ENCODE measurements around the gene FBH1. TPM values are rescaled to one million over a fixed set of nuclear protein-coding genes. Genes with fewer than 3 reads are reported as not detected.

The FBH1 gene
- polyA plus RNA-seq, 1 donor from 2014 or later: 41.1 TPM

- Histone ChIP-seq H3K36me3 (ENCODE audit: insufficient read depth, low read length) (no peaks in the 10 kb centered on the region), H4K20me1 (ENCODE audit: insufficient read depth) (no peaks in the 10 kb centered on the region), H3K27ac (ENCODE audit: low read length) (no peak overlapping the region), H3K9me3 (ENCODE audit: low read length) (no peaks in the 10 kb centered on the region), H3K4me3 (ENCODE audit: low read length) (no peak overlapping the region), H3K9me2 (ENCODE audit: insufficient read depth, low read length) (no peaks in the 10 kb centered on the region), H3K9ac (ENCODE audit: low read length) (no peak overlapping the region), H2AFZ (ENCODE audit: low read depth, low read length) (no peak overlapping the region), H3F3A (ENCODE audit: insufficient read depth, low read length, poor library complexity, severe bottlenecking) (no peaks in the 10 kb centered on the region), H3K27me3 (ENCODE audit: insufficient read depth, low read depth, low read length) (no peaks in the 10 kb centered on the region), H3K79me2 (replicated peaks; ENCODE audit: insufficient read depth, low read length) (no peaks in the 10 kb centered on the region), H3K4me2 (ENCODE audit: low read length) (no peak overlapping the region)
- no peak for TF ChIP-seq EP300 (conservative IDR thresholded peaks at IDR 0.05; ENCODE audit: poor library complexity, severe bottlenecking)
- no peak for TF ChIP-seq SMC3 (conservative IDR thresholded peaks at IDR 0.05; ENCODE audit: poor library complexity)
- no peak for TF ChIP-seq MXI1 (conservative IDR thresholded peaks at IDR 0.05; ENCODE audit: poor library complexity, severe bottlenecking)
- no peak for TF ChIP-seq POLR2AphosphoS5 (IDR thresholded peaks at IDR 0.05)
- no peak for TF ChIP-seq RAD21 (conservative IDR thresholded peaks at IDR 0.05)
Observed at GRCh38 chr10:5942474-5942873, 52.4 kb downstream of the FBH1 start.

- Histone ChIP-seq H3F3A (ENCODE audit: insufficient read depth, low read length, poor library complexity, severe bottlenecking) (no peaks in the 10 kb centered on the region), H3K9me3 (ENCODE audit: low read length) (no peaks in the 10 kb centered on the region), H3K4me3 (ENCODE audit: low read length) (no peak overlapping the region), H3K4me2 (ENCODE audit: low read length) (no peak overlapping the region), H3K9ac (ENCODE audit: low read length) (no peak overlapping the region), H3K9me2 (ENCODE audit: insufficient read depth, low read length) (no peaks in the 10 kb centered on the region), H3K27ac (ENCODE audit: low read length) (no peak overlapping the region), H2AFZ (ENCODE audit: low read depth, low read length) (no peak overlapping the region), H4K20me1 (ENCODE audit: insufficient read depth) (no peaks in the 10 kb centered on the region), H3K36me3 (ENCODE audit: insufficient read depth, low read length) (no peaks in the 10 kb centered on the region), H3K79me2 (replicated peaks; ENCODE audit: insufficient read depth, low read length) (no peaks in the 10 kb centered on the region), H3K27me3 (ENCODE audit: insufficient read depth, low read depth, low read length) (no peaks in the 10 kb centered on the region)
- no peak for TF ChIP-seq REST (IDR thresholded peaks at IDR 0.05; ENCODE audit: borderline replicate concordance)
Observed at GRCh38 chr10:5943536-5943935, 53.5 kb downstream of the FBH1 start.

GRCh38 chr10:5944389-5945189, 54.5 kb downstream of the FBH1 start:
- no peak overlapping the region for H3K9ac ChIP-seq (ENCODE audit: low read length)
- H3F3A ChIP-seq (ENCODE audit: insufficient read depth, low read length, poor library complexity, severe bottlenecking): no peaks in the 10 kb centered on the region
- no peak for TF ChIP-seq RAD21 (conservative IDR thresholded peaks at IDR 0.05)
- no peak for TF ChIP-seq MXI1 (conservative IDR thresholded peaks at IDR 0.05; ENCODE audit: poor library complexity, severe bottlenecking)
- TF ChIP-seq EZH2 (IDR thresholded peaks at IDR 0.05; ENCODE audit: borderline replicate concordance, insufficient read depth, low read length, poor library complexity, severe bottlenecking): no peak
- TF ChIP-seq TAF1 (IDR thresholded peaks at IDR 0.05; ENCODE audit: low read depth): no peak
- TF ChIP-seq POLR2AphosphoS5 (IDR thresholded peaks at IDR 0.05): no peak
- TF ChIP-seq SMC3 (conservative IDR thresholded peaks at IDR 0.05; ENCODE audit: poor library complexity): no peak
- TF ChIP-seq REST (IDR thresholded peaks at IDR 0.05; ENCODE audit: borderline replicate concordance): no peak
- no peak overlapping the region for H3K4me2 ChIP-seq (ENCODE audit: low read length)
- H3K9me2 ChIP-seq (ENCODE audit: insufficient read depth, low read length): no peaks in the 10 kb centered on the region
- no peak overlapping the region for H2AFZ ChIP-seq (ENCODE audit: low read depth, low read length)
- H3K36me3 ChIP-seq (ENCODE audit: insufficient read depth, low read length): no peaks in the 10 kb centered on the region
- no peak overlapping the region for H3K4me3 ChIP-seq (ENCODE audit: low read length)
- H3K9me3 ChIP-seq (ENCODE audit: low read length): no peaks in the 10 kb centered on the region
- H3K27me3 ChIP-seq (ENCODE audit: insufficient read depth, low read depth, low read length): no peaks in the 10 kb centered on the region
- no peak overlapping the region for H3K27ac ChIP-seq (ENCODE audit: low read length)
- H3K79me2 ChIP-seq (replicated peaks; ENCODE audit: insufficient read depth, low read length): no peaks in the 10 kb centered on the region
- H4K20me1 ChIP-seq (ENCODE audit: insufficient read depth): no peaks in the 10 kb centered on the region

Measured in neural cell (in vitro differentiated cells).